ENCODE results near the gene SPATA31C1. TPM values are rescaled to one million over a fixed set of nuclear protein-coding genes. Genes with fewer than 3 reads are reported as not detected.

The SPATA31C1 gene
- total RNA-seq, 1 experiment from 2014 or later: not detected

DNA sequence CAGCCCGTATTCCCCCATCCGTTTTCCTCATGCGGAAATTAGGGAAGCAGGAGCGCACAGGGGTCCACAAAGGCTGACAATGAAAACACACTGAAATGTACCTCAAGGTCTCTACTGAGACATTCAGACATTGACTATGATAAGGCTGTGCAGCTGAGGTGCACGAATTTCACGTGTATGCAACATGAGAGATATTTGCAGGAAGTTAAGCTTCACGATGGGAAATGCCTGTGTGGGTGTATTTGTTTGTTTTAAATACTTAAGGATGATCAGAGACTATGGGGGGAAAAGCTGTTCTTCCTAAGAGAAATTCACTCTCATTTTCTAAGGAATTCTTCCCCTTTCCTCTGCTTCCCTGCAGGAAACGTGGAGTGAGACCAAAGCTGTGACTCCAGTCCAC, 37.6 kb upstream of the SPATA31C1 start:
- no peak for TF ChIP-seq ZNF671 (CRISPR knock-in tag; IDR thresholded peaks at IDR 0.05)
- TF ChIP-seq, protein P1, sequence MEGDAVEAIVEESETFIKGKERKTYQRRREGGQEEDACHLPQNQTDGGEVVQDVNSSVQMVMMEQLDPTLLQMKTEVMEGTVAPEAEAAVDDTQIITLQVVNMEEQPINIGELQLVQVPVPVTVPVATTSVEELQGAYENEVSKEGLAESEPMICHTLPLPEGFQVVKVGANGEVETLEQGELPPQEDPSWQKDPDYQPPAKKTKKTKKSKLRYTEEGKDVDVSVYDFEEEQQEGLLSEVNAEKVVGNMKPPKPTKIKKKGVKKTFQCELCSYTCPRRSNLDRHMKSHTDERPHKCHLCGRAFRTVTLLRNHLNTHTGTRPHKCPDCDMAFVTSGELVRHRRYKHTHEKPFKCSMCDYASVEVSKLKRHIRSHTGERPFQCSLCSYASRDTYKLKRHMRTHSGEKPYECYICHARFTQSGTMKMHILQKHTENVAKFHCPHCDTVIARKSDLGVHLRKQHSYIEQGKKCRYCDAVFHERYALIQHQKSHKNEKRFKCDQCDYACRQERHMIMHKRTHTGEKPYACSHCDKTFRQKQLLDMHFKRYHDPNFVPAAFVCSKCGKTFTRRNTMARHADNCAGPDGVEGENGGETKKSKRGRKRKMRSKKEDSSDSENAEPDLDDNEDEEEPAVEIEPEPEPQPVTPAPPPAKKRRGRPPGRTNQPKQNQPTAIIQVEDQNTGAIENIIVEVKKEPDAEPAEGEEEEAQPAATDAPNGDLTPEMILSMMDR (IDR thresholded peaks at IDR 0.05): no peak
- no peak for TF ChIP-seq ETV6 (CRISPR knock-in tag; IDR thresholded peaks at IDR 0.05)
- TF ChIP-seq, protein P2, sequence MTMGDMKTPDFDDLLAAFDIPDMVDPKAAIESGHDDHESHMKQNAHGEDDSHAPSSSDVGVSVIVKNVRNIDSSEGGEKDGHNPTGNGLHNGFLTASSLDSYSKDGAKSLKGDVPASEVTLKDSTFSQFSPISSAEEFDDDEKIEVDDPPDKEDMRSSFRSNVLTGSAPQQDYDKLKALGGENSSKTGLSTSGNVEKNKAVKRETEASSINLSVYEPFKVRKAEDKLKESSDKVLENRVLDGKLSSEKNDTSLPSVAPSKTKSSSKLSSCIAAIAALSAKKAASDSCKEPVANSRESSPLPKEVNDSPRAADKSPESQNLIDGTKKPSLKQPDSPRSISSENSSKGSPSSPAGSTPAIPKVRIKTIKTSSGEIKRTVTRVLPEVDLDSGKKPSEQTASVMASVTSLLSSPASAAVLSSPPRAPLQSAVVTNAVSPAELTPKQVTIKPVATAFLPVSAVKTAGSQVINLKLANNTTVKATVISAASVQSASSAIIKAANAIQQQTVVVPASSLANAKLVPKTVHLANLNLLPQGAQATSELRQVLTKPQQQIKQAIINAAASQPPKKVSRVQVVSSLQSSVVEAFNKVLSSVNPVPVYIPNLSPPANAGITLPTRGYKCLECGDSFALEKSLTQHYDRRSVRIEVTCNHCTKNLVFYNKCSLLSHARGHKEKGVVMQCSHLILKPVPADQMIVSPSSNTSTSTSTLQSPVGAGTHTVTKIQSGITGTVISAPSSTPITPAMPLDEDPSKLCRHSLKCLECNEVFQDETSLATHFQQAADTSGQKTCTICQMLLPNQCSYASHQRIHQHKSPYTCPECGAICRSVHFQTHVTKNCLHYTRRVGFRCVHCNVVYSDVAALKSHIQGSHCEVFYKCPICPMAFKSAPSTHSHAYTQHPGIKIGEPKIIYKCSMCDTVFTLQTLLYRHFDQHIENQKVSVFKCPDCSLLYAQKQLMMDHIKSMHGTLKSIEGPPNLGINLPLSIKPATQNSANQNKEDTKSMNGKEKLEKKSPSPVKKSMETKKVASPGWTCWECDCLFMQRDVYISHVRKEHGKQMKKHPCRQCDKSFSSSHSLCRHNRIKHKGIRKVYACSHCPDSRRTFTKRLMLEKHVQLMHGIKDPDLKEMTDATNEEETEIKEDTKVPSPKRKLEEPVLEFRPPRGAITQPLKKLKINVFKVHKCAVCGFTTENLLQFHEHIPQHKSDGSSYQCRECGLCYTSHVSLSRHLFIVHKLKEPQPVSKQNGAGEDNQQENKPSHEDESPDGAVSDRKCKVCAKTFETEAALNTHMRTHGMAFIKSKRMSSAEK (CRISPR knock-in tag; IDR thresholded peaks at IDR 0.05; ENCODE audit: borderline replicate concordance): no peak
- TF ChIP-seq, protein P3, sequence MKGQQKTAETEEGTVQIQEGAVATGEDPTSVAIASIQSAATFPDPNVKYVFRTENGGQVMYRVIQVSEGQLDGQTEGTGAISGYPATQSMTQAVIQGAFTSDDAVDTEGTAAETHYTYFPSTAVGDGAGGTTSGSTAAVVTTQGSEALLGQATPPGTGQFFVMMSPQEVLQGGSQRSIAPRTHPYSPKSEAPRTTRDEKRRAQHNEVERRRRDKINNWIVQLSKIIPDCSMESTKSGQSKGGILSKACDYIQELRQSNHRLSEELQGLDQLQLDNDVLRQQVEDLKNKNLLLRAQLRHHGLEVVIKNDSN (CRISPR knock-in tag; IDR thresholded peaks at IDR 0.05): no peak
- no peak for TF ChIP-seq HMGXB4 (CRISPR knock-in tag; IDR thresholded peaks at IDR 0.05)
- TF ChIP-seq SMAD3 (CRISPR knock-in tag; IDR thresholded peaks at IDR 0.05; ENCODE audit: borderline replicate concordance): no peak
- TF ChIP-seq, protein P4, sequence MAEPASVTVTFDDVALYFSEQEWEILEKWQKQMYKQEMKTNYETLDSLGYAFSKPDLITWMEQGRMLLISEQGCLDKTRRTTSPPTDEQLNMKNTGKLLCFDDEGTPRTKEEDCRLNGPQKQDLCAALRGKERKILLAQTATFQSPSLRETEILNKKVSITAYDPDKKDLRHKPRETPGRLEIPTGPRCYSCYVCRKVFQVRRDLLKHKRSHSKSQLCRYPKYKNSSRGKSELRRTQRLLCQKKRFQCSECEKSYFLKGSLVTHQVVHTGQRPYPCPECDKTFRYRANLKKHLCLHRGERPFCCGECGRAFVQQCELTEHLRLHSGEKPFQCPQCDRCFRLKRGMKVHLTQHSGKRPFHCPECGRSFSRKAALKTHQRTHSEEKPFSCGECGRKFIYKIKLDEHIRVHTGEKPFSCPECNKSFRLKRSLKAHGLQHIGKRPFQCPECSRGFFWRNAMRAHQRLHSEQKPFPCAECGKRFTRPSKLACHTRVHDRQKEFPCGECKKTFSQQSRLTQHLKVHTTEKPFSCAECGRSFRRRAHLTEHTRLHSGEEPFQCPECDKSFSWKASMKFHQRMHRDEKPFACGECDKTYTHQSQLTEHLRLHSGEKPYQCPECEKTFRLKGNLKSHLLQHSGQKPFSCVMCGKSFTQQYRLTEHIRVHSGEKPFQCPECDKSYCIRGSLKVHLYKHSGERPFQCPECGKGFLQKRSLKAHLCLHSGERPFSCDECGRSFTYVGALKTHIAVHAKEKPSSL (CRISPR knock-in tag; conservative IDR thresholded peaks at IDR 0.05): no peak
- TF ChIP-seq NFE2L1 (CRISPR knock-in tag; IDR thresholded peaks at IDR 0.05): no peak
- TF ChIP-seq, protein P5, sequence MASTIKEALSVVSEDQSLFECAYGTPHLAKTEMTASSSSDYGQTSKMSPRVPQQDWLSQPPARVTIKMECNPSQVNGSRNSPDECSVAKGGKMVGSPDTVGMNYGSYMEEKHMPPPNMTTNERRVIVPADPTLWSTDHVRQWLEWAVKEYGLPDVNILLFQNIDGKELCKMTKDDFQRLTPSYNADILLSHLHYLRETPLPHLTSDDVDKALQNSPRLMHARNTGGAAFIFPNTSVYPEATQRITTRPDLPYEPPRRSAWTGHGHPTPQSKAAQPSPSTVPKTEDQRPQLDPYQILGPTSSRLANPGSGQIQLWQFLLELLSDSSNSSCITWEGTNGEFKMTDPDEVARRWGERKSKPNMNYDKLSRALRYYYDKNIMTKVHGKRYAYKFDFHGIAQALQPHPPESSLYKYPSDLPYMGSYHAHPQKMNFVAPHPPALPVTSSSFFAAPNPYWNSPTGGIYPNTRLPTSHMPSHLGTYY (CRISPR knock-in tag; IDR thresholded peaks at IDR 0.05): no peak
- TF ChIP-seq MAX (CRISPR knock-in tag; IDR thresholded peaks at IDR 0.05): no peak
- TF ChIP-seq, protein P6, sequence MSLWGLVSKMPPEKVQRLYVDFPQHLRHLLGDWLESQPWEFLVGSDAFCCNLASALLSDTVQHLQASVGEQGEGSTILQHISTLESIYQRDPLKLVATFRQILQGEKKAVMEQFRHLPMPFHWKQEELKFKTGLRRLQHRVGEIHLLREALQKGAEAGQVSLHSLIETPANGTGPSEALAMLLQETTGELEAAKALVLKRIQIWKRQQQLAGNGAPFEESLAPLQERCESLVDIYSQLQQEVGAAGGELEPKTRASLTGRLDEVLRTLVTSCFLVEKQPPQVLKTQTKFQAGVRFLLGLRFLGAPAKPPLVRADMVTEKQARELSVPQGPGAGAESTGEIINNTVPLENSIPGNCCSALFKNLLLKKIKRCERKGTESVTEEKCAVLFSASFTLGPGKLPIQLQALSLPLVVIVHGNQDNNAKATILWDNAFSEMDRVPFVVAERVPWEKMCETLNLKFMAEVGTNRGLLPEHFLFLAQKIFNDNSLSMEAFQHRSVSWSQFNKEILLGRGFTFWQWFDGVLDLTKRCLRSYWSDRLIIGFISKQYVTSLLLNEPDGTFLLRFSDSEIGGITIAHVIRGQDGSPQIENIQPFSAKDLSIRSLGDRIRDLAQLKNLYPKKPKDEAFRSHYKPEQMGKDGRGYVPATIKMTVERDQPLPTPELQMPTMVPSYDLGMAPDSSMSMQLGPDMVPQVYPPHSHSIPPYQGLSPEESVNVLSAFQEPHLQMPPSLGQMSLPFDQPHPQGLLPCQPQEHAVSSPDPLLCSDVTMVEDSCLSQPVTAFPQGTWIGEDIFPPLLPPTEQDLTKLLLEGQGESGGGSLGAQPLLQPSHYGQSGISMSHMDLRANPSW (CRISPR knock-in tag; conservative IDR thresholded peaks at IDR 0.05; ENCODE audit: low read depth): no peak
- TF ChIP-seq ZNF138 (CRISPR knock-in tag; conservative IDR thresholded peaks at IDR 0.05): no peak

More for the DNA sequence above, 37.6 kb upstream of the SPATA31C1 start:
- H3K27ac Mint-ChIP-seq: no peak overlapping the region
- peaks cover 13% of the 10 kb centered on the region for H3K27me3 Mint-ChIP-seq (ENCODE audit: low read depth)
- peaks cover 20% of the 10 kb centered on the region for H3K9me3 Mint-ChIP-seq
- peaks cover 3% of the 10 kb centered on the region for H3K36me3 Mint-ChIP-seq
- ChIA-PET POLR2A (interaction anchor here (0.5 to 0.6 kb wide), 2 partner anchors 141 to 435 kb away, joined by 4 to 8 read pairs; no protein-coding TSS in a partner anchor), CTCF (interaction anchor here (0.8 kb wide), 1 partner anchor 15 kb away, joined by 3 read pairs; no protein-coding TSS in a partner anchor)
- H3K4me1 Mint-ChIP-seq: peaks cover 43% of the 10 kb centered on the region
- ATAC-seq (no peak), DNase-seq (ENCODE audit: low spot score) (no peak)
- H3K4me3 Mint-ChIP-seq: no peak overlapping the region

All from WTC11 (cell line).